Endodermal cell (in vitro differentiated cells): ENCODE data around the gene SYNGR4. TPM values are rescaled to one million over a fixed set of nuclear protein-coding genes. Genes with fewer than 3 reads are reported as not detected.
A peak's percentile ranks its signal among the peaks of the same experiment; 100 is the strongest.

Experiments
- DNase-seq: peaks from one replicate; pipeline ENCODE4 v3.0.0-alpha.2; 2017
- H3K27ac ChIP-seq: 2 replicates; pipeline ENCODE4 v1.5.1; 2013; ENCODE audit warnings: mild to moderate bottlenecking, low read depth, low read length, moderate library complexity
- H3K27me3 ChIP-seq: 2 replicates; pipeline ENCODE4 v1.6.1; 2013; ENCODE audit warnings: mild to moderate bottlenecking, low read length, moderate library complexity; ENCODE audit not compliant: insufficient read depth, control insufficient read depth, poor library complexity, severe bottlenecking
- H3K36me3 ChIP-seq: 2 replicates; pipeline ENCODE4 v1.7.0; 2013; ENCODE audit warnings: mild to moderate bottlenecking, low read length, moderate library complexity; ENCODE audit not compliant: control insufficient read depth, insufficient read depth
- H3K4me1 ChIP-seq: one replicate; pipeline ENCODE4 v1.7.0; 2013; ENCODE audit warnings: low read length; ENCODE audit not compliant: control insufficient read depth, insufficient read depth
- H3K4me3 ChIP-seq: 2 replicates; pipeline ENCODE4 v1.5.1; 2013; ENCODE audit warnings: mild to moderate bottlenecking, low read length, moderate library complexity
- H3K9ac ChIP-seq: 2 replicates; pipeline ENCODE4 v1.6.1; 2013; ENCODE audit warnings: mild to moderate bottlenecking, low read length, moderate library complexity; ENCODE audit not compliant: poor library complexity, severe bottlenecking; ENCODE audit errors: extremely low read depth
- H3K9me3 ChIP-seq: 2 replicates; pipeline ENCODE4 v1.6.1; 2013; ENCODE audit warnings: mild to moderate bottlenecking, low read length, moderate library complexity; ENCODE audit not compliant: control insufficient read depth
- H3K27ac Mint-ChIP-seq: 2 replicates; pipeline ENCODE4 v1.8.0; 2020; ENCODE audit warnings: mixed read lengths
- H3K27me3 Mint-ChIP-seq: 2 replicates; pipeline ENCODE4 v1.8.0; 2021; ENCODE audit warnings: mild to moderate bottlenecking, mixed read lengths; ENCODE audit not compliant: insufficient read depth
- H3K36me3 Mint-ChIP-seq: 2 replicates; pipeline ENCODE4 v1.8.0; 2020; ENCODE audit warnings: low read depth, mixed read lengths
- H3K4me1 Mint-ChIP-seq: 2 replicates; pipeline ENCODE4 v1.8.0; 2020; ENCODE audit warnings: mixed read lengths
- H3K4me3 Mint-ChIP-seq: 2 replicates; pipeline ENCODE4 v1.8.0; 2020; ENCODE audit warnings: mild to moderate bottlenecking, moderate library complexity, mixed read lengths
- H3K9me3 Mint-ChIP-seq: 2 replicates; pipeline ENCODE4 v1.8.0; 2020; ENCODE audit warnings: mild to moderate bottlenecking, mixed read lengths
- WGBS, 2 experiments: methylation state at CpG; one replicate each; pipeline versions ENCODE4 v1.1.5 to v1.1.7; 2013; ENCODE audit warnings: missing lambda C conversion rate in 2 of 2, mixed read lengths in 1 of 2; ENCODE audit not compliant: insufficient coverage in 1 of 2, insufficient read length in 1 of 2; 5-methylcytosine and 5-hydroxymethylcytosine counted together
- total RNA-seq, 2 donors: library from RNA; stranded (reverse); fragmentation: NEBNext Ultra II Directional in 1 of 2; extraction: Animal tissue kit (Norgen Biotek cat#: 25700) in 1 of 2; gene quantifications; 2 replicates in 1 of 2; 3 replicates in 1 of 2; pipeline ENCODE4 v1.2.1, GENCODE V29; 2021
- TF ChIP-seq, protein P1 (sequence below): fragments of 200-600 bp; sonication (generic); conservative IDR thresholded peaks from 2 replicates; pipeline ENCODE4 v1.5.0; 2021; ENCODE audit warnings: antibody characterized with exemption, mild to moderate bottlenecking

SYNGR4 gene
- total RNA-seq, 2 donors from 2014 or later, result not detected

DNA sequence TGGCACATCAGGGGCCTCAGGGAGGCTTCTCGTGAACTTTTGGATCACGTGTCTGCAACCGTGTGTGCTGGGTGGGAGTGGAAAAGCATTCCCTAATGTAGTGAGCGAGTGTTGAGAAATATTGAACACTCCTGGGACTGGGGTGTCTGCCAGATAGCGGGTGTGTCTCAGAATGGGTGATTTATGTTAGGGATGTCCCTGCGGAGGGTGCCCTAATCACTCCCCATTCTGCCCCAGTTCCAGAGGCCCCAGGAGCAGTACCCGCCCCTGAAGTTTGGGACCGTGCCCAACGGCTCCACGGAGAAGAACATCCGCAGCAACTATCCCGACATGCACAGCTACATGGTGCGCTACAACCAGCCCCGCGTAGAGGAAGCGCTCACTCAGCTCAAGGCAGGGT is 57.4 kb downstream of the SYNGR4 start:
- Histone ChIP-seq H3K9me3 (no peaks in the 10 kb centered on the region), H3K27ac (no peak overlapping the region), H3K4me1 (no peaks in the 10 kb centered on the region), H3K27me3 (no peaks in the 10 kb centered on the region), H3K9ac (no peak overlapping the region), H3K36me3 (no peaks in the 10 kb centered on the region), H3K4me3 (no peak overlapping the region)
- H3K4me3 Mint-ChIP-seq, result no peak overlapping the region
- TF ChIP-seq, protein P1, sequence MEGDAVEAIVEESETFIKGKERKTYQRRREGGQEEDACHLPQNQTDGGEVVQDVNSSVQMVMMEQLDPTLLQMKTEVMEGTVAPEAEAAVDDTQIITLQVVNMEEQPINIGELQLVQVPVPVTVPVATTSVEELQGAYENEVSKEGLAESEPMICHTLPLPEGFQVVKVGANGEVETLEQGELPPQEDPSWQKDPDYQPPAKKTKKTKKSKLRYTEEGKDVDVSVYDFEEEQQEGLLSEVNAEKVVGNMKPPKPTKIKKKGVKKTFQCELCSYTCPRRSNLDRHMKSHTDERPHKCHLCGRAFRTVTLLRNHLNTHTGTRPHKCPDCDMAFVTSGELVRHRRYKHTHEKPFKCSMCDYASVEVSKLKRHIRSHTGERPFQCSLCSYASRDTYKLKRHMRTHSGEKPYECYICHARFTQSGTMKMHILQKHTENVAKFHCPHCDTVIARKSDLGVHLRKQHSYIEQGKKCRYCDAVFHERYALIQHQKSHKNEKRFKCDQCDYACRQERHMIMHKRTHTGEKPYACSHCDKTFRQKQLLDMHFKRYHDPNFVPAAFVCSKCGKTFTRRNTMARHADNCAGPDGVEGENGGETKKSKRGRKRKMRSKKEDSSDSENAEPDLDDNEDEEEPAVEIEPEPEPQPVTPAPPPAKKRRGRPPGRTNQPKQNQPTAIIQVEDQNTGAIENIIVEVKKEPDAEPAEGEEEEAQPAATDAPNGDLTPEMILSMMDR, result no peak
- no peak overlapping the region for H3K27ac Mint-ChIP-seq
- H3K27me3 Mint-ChIP-seq, result no peaks in the 10 kb centered on the region
- DNase-seq, result no peak
- no peaks in the 10 kb centered on the region for H3K9me3 Mint-ChIP-seq
- peaks cover 13% of the 10 kb centered on the region for H3K4me1 Mint-ChIP-seq
- peaks cover 1% of the 10 kb centered on the region for H3K36me3 Mint-ChIP-seq
- 90 to 92% methylated on average over 10 to 16 of the region's 16 CpGs for WGBS, 2 experiments

DNA sequence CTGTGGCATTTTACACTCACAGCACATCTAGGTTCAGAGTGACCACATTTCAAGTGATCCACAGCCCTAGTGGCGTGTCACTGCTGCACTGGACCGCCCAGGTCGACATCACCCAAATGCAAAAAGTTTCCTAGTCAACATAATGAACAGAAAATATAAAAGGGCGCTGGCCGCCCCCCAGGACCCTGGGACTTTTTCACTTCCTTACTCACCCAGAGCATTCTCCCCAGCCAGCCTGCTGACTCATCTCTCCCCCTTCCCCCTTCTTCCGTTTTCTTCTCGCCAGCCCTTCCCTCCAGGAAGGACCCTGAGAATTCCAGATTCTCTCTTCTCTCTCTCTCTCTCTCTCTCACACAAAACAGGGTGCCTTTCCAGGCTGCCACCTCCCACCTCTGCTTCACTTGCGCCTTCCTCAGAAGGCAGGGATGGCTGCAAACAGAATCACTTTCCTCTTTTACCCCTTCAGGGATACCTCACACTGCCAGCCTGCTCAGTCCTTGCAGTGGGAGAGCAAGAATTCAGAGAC is 60.6 kb downstream of the SYNGR4 start:
- Histone ChIP-seq H3K9me3 (no peaks in the 10 kb centered on the region), H3K4me3 (no peak overlapping the region), H3K27me3 (no peaks in the 10 kb centered on the region), H3K9ac (peak overlapping the region; percentile 15), H3K36me3 (no peaks in the 10 kb centered on the region), H3K4me1 (no peaks in the 10 kb centered on the region), H3K27ac (peak overlapping the region; percentile 44)
- DNase-seq, result peak; percentile 80
- Mint-ChIP-seq H3K4me3 (peak overlapping the region; percentile 4), H3K27me3 (no peaks in the 10 kb centered on the region), H3K27ac (peak overlapping the region; percentile 90), H3K36me3 (peaks cover 2% of the 10 kb centered on the region), H3K9me3 (no peaks in the 10 kb centered on the region), H3K4me1 (peaks cover 5% of the 10 kb centered on the region)
- TF ChIP-seq, protein P1, result no peak
- 57 to 60% methylated on average over 5 to 8 of the region's 8 CpGs for WGBS, 2 experiments

Other genes with a start within 250 kb of the SYNGR4 start
- gene LIG1, start 194.0 kb upstream of the SYNGR4 start, total RNA-seq, result 100 to 1,000 TPM in 1 of 2 donors, 10 to 100 TPM in 1; 91.6 to 117 TPM
- gene ZSWIM9, start 193.7 kb upstream of the SYNGR4 start, total RNA-seq, result 10 to 100 TPM in 1 of 2 donors, 1 to 10 TPM in 1; 9.9 to 13.0 TPM
- 10 to 100 TPM; 34.0 to 44.6 TPM for gene CARD8, start 108.5 kb upstream of the SYNGR4 start, total RNA-seq
- gene ZNF114, start 94.3 kb upstream of the SYNGR4 start, total RNA-seq, result 10 to 100 TPM; 10.6 to 14.6 TPM
- 1 to 10 TPM; 3.5 TPM for gene EMP3, start 38.8 kb upstream of the SYNGR4 start, total RNA-seq
- gene TMEM143, start 427 bp upstream of the SYNGR4 start, total RNA-seq, result 10 to 100 TPM; 13.9 to 19.1 TPM
- 100 to 1,000 TPM; 227 to 285 TPM for gene KDELR1, start 27.2 kb downstream of the SYNGR4 start, total RNA-seq
- 1 to 10 TPM in 1 of 2 donors, under 1 TPM in 1; 0.77 to 1.2 TPM for gene GRIN2D, start 29.3 kb downstream of the SYNGR4 start, total RNA-seq
- 10 to 100 TPM; 36.6 to 39.2 TPM for gene GRWD1, start 81.6 kb downstream of the SYNGR4 start, total RNA-seq
- 1 to 10 TPM in 1 of 2 donors, under 1 TPM in 1; 0.73 to 1.1 TPM for gene KCNJ14, start 91.2 kb downstream of the SYNGR4 start, total RNA-seq
- gene CYTH2, start 105.0 kb downstream of the SYNGR4 start, total RNA-seq, result 100 to 1,000 TPM; 106 to 133 TPM
- gene LMTK3, start 147.5 kb downstream of the SYNGR4 start, total RNA-seq, result 10 to 100 TPM; 11.1 to 14.5 TPM
- 1 to 10 TPM in 1 of 2 donors, under 1 TPM in 1; 0.35 to 2.4 TPM for gene SULT2B1, start 187.8 kb downstream of the SYNGR4 start, total RNA-seq
- not detected for gene SPACA4, start 242.4 kb downstream of the SYNGR4 start, total RNA-seq